Heart left ventricle (tissue), 13 donors: ENCODE results near the gene GALNT9.

Experiments used
- POLR2A ChIP-seq, 2 donors: fragments of 450-650 bp; IDR thresholded peaks; one replicate each; pipeline ENCODE4 v1.6.1; 2017; ENCODE audit warnings: antibody characterized with exemption in 2 of 2, mild to moderate bottlenecking in 2 of 2, moderate library complexity in 2 of 2
- TF ChIP-seq, protein P1 (sequence below), 12 donors: fragments of 200-600 bp; sonication (generic) in 4 of 12; IDR thresholded peaks; one replicate each; pipeline versions ENCODE4 v1.5.0 to v1.8.0; 2018 to 2022; ENCODE audit warnings: antibody characterized with exemption in 12 of 12, mild to moderate bottlenecking in 5 of 12
- donor health status: ischemic (EF 13 %, LVEDD 7.1; RV severe dilation, severe dysfunction).
- donor health status: DM: no; HTN: yes; CAD: no.
- donor health status: DM: no; HTN: no; CAD: no.
- donor health status: ischemic (EF 25% LVEDD 6.9; RV normal size, moderate dysfunction).
- donor health status: ischemic (EF 25% LVEDD 5.7; RV mildly dilated, moderate dysfunction).
- donor health status: ischemic (EF 35%, LVEDD 5.7; RV mildly dilated, moderate dysfunction).
- donor health status: nonischemic (EF 11% LVEDD 7.7; RV severe dilation, severe dysfunction).
- donor health status: DM: yes; HTN: yes; CAD: no.
- donor health status: PGD.
- donor health status: ischemic (EF 29% LVEDD 5.4; RV normal size, mild dysfunction).
- donor health status: nonischemic (EF 23%, LVEDD 6.1; RV moderate dilation, normal function).

DNA sequence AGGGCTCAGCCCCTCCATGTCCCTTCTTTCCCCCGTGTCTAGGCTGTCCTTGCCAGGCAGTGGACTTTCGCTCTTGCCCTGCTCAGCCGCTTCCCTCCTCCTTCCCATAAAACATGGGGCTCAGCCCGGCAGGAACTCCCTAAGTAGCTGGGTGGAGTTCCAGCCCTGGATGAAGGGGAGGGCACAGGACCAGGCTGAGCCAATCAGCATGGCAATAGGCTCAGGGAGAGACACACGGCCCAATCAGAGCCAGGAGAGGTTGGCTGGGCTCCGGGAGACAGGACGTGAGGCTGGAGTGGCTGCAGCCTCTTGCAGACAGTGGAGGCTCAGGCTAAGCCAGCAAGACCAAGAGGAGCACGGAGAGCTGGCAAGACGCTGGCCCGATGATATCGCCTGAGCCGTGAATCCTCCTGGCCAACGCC lies 54.3 kb downstream of the GALNT9 start:
- TF ChIP-seq, protein P1, sequence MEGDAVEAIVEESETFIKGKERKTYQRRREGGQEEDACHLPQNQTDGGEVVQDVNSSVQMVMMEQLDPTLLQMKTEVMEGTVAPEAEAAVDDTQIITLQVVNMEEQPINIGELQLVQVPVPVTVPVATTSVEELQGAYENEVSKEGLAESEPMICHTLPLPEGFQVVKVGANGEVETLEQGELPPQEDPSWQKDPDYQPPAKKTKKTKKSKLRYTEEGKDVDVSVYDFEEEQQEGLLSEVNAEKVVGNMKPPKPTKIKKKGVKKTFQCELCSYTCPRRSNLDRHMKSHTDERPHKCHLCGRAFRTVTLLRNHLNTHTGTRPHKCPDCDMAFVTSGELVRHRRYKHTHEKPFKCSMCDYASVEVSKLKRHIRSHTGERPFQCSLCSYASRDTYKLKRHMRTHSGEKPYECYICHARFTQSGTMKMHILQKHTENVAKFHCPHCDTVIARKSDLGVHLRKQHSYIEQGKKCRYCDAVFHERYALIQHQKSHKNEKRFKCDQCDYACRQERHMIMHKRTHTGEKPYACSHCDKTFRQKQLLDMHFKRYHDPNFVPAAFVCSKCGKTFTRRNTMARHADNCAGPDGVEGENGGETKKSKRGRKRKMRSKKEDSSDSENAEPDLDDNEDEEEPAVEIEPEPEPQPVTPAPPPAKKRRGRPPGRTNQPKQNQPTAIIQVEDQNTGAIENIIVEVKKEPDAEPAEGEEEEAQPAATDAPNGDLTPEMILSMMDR (IDR thresholded peaks at IDR 0.05) = no peak
- no peak for TF ChIP-seq POLR2A (IDR thresholded peaks at IDR 0.05)
